ENCODE results near the gene LMAN2. TPM values are rescaled to one million over a fixed set of nuclear protein-coding genes. Genes with fewer than 3 reads are reported as not detected.
"Not testable (repeated sequence)": the region's sequence is repeated elsewhere in the genome, so short reads cannot be mapped to it uniquely, and the experiment has no call there.

The LMAN2 gene
- total RNA-seq, 2 donors from 2014 or later: 96.7 to 108 TPM

GRCh38 chr5:177310757-177311391, 40.6 kb downstream of the LMAN2 start:
- Mint-ChIP-seq H3K36me3 (peaks cover 15 to 25% of the 10 kb centered on the region in 2 donors), H3K27ac (peak overlapping the region; percentile 89 to 90), H3K9me3 (no peaks in the 10 kb centered on the region)
- no peak for DNase-seq (ENCODE audit: low spot score in 2 of 2)
- ATAC-seq: no peak

- no peak for ATAC-seq
- no peak for DNase-seq (ENCODE audit: low spot score in 2 of 2)
- H3K36me3 Mint-ChIP-seq: peaks cover 15 to 30% of the 10 kb centered on the region in 2 donors
- H3K27ac Mint-ChIP-seq: no peak overlapping the region
- H3K9me3 Mint-ChIP-seq: no peaks in the 10 kb centered on the region
Measured at GRCh38 chr5:177310332-177310731, 41.1 kb downstream of the LMAN2 start.

GRCh38 chr5:177309351-177310191, 41.9 kb downstream of the LMAN2 start:
- DNase-seq (ENCODE audit: low spot score in 2 of 2): peak in 1 of 2 donors; percentile 77
- peak; percentile 15 to 25 for ATAC-seq
- peaks cover 15 to 38% of the 10 kb centered on the region in 2 donors for H3K36me3 Mint-ChIP-seq
- H3K9me3 Mint-ChIP-seq: no peaks in the 10 kb centered on the region
- H3K27ac Mint-ChIP-seq: no peak overlapping the region

GRCh38 chr5:177308740-177309139, 42.7 kb downstream of the LMAN2 start:
- no peak for DNase-seq (ENCODE audit: low spot score in 2 of 2)
- Mint-ChIP-seq H3K9me3 (no peaks in the 10 kb centered on the region), H3K36me3 (peaks cover 22 to 46% of the 10 kb centered on the region in 2 donors), H3K27ac (peak overlapping the region in 1 of 2 donors; percentile 93)
- no peak for ATAC-seq

- Mint-ChIP-seq H3K27ac (no peak overlapping the region), H3K9me3 (no peaks in the 10 kb centered on the region), H3K36me3 (peaks cover 26 to 46% of the 10 kb centered on the region in 2 donors)
- ATAC-seq (no peak), DNase-seq (ENCODE audit: low spot score in 2 of 2) (no peak)
Measured at GRCh38 chr5:177307544-177308363, 43.7 kb downstream of the LMAN2 start.

GRCh38 chr5:177306674-177307543, 44.6 kb downstream of the LMAN2 start:
- Mint-ChIP-seq H3K36me3 (peaks cover 29 to 46% of the 10 kb centered on the region in 2 donors), H3K27ac (peak overlapping the region in 1 of 2 donors; percentile 52), H3K9me3 (no peaks in the 10 kb centered on the region)
- no peak for DNase-seq (ENCODE audit: low spot score in 2 of 2)
- ATAC-seq: no peak

- Mint-ChIP-seq H3K27ac (peak overlapping the region; percentile 86 to 92), H3K36me3 (peaks cover 29 to 46% of the 10 kb centered on the region in 2 donors)
- DNase-seq (ENCODE audit: low spot score in 2 of 2); H3K9me3 Mint-ChIP-seq; ATAC-seq: not testable (repeated sequence)
Measured at GRCh38 chr5:177306103-177306640, 45.3 kb downstream of the LMAN2 start.

GRCh38 chr5:177304392-177305119, 46.9 kb downstream of the LMAN2 start:
- Mint-ChIP-seq H3K9me3 (no peaks in the 10 kb centered on the region), H3K27ac (peak overlapping the region; percentile 92 to 98), H3K36me3 (peaks cover 19 to 39% of the 10 kb centered on the region in 2 donors)
- ATAC-seq (no peak), DNase-seq (ENCODE audit: low spot score in 2 of 2) (no peak)

GRCh38 chr5:177303925-177304391, 47.5 kb downstream of the LMAN2 start:
- peaks cover 19 to 38% of the 10 kb centered on the region in 2 donors for H3K36me3 Mint-ChIP-seq
- H3K9me3 Mint-ChIP-seq: no peaks in the 10 kb centered on the region
- peak overlapping the region; percentile 92 to 98 for H3K27ac Mint-ChIP-seq
- DNase-seq (ENCODE audit: low spot score in 2 of 2): no peak
- ATAC-seq: peak in 1 of 2 donors; percentile 8

- Mint-ChIP-seq H3K27ac (peak within 1 kb of the TSS; percentile 92 to 98), H3K9me3 (no peaks in the 10 kb centered on the region), H3K36me3 (peaks cover 19 to 33% of the 10 kb centered on the region in 2 donors)
- peak; percentile 84 to 85 for ATAC-seq
- DNase-seq (ENCODE audit: low spot score in 2 of 2): peak; percentile 90 to 92
Measured at GRCh38 chr5:177303121-177303924, 48.1 kb downstream of the LMAN2 start, which contains the start of the genes PRELID1 and RAB24. Gene PRELID1, plus strand, starts transcription at chr5:177303799. Its CDS starts 187 bp downstream, at chr5:177303986. Gene RAB24, minus strand, starts transcription at chr5:177303719. Its CDS starts 431 bp downstream, at chr5:177303288.

- H3K27ac Mint-ChIP-seq: peak overlapping the region; percentile 84 to 92
- H3K36me3 Mint-ChIP-seq: peaks cover 19 to 33% of the 10 kb centered on the region in 2 donors
- no peaks in the 10 kb centered on the region for H3K9me3 Mint-ChIP-seq
- ATAC-seq (no peak), DNase-seq (ENCODE audit: low spot score in 2 of 2) (no peak)
Measured at GRCh38 chr5:177302354-177303110, 48.9 kb downstream of the LMAN2 start.

- Mint-ChIP-seq H3K9me3 (no peaks in the 10 kb centered on the region), H3K36me3 (peaks cover 19 to 33% of the 10 kb centered on the region in 2 donors), H3K27ac (peak overlapping the region in 1 of 2 donors; percentile 50)
- DNase-seq (ENCODE audit: low spot score in 2 of 2) (no peak), ATAC-seq (no peak)
Measured at GRCh38 chr5:177301503-177302165, 49.8 kb downstream of the LMAN2 start.

- H3K9me3 Mint-ChIP-seq: no peaks in the 10 kb centered on the region
- DNase-seq (ENCODE audit: low spot score in 2 of 2) (no peak), ATAC-seq (no peak)
- peaks cover 19 to 33% of the 10 kb centered on the region in 2 donors for H3K36me3 Mint-ChIP-seq
- H3K27ac Mint-ChIP-seq: peak overlapping the region in 1 of 2 donors; percentile 79
Measured at GRCh38 chr5:177300951-177301350, 50.5 kb downstream of the LMAN2 start.
